IPS-18c (cell line): ENCODE measurements around the gene LRRK1.

ENCODE experiments used
- H3K4me3 ChIP-seq: 2 replicates; pipeline ENCODE4 v1.7.0; 2013; ENCODE audit warnings: low read depth, mild to moderate bottlenecking, low read length, moderate library complexity; ENCODE audit not compliant: insufficient read depth
- H3K9me3 ChIP-seq: one replicate; pipeline ENCODE4 v1.6.1; 2013; ENCODE audit warnings: mild to moderate bottlenecking, low read length, moderate library complexity; ENCODE audit not compliant: control insufficient read depth, insufficient read depth

LRRK1 gene

DNA sequence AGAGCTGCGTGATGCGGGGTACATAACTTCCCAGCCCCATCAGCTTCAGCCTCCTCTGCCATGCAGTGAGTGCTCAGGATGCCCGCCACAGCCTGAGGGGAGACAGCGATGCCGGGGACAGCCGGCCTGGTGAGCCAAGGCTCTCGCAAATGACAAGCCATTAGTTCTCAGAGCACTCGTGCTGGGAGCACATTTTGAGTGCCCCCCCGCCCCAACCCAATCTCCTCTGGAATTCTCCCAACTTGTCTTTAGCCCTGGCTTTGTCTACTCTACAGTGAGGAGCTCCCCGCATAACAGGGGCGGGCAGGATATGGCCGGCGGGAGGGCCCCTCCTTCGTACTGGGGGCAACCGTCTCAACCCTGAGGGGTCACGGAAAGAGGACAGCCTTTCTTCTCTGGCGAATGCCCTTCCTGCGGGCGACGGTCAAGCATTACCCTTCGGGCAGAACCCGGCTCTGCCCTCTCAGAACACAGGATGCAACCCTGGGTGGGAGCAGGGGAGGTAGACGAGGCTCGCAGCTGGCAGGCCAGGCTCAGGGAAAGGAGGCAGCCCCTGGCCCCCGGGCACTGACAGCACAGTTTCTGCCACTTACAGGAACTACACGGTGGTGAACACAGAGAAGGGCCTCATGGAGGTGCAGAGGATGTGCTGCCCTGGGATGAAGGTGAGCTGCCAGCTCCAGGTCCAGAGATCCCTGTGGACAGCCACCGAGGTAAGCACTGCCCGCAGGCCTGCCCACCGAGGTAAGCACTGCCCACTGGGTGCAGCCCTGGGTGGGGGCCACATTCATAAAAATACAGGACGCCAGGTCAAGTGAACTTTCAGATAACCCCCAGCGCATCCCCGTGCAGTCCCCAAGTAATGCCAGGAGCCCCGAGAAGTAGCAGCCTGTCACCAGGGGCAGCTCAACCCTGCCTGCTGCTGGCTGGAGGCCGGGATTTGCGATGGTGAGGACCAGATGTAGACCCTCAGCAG, 141.7 kb downstream of the LRRK1 start:
- Histone ChIP-seq H3K4me3 (no peak overlapping the region), H3K9me3 (peaks cover 2% of the 10 kb centered on the region)

DNA sequence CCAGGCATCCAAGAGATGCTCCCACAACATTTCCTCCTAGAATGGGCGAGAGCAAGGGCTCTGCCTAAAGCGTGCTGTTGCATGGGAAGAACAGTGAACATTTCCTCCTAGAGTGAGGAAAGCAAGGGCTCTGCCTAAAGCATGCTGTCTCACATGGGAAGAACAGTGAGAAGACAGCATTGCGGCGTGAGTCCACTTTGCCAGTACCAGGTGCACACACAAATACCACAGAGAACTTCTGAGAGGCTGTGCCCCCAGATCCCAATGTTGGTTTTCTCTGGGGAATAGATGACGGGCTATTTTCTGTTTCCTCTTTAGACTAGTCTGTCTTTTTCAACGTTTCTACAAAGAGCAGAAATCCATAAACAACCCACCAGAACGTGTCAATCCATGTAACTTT, 142.9 kb downstream of the LRRK1 start:
- Histone ChIP-seq H3K4me3 (no peak overlapping the region), H3K9me3 (no peaks in the 10 kb centered on the region)

DNA sequence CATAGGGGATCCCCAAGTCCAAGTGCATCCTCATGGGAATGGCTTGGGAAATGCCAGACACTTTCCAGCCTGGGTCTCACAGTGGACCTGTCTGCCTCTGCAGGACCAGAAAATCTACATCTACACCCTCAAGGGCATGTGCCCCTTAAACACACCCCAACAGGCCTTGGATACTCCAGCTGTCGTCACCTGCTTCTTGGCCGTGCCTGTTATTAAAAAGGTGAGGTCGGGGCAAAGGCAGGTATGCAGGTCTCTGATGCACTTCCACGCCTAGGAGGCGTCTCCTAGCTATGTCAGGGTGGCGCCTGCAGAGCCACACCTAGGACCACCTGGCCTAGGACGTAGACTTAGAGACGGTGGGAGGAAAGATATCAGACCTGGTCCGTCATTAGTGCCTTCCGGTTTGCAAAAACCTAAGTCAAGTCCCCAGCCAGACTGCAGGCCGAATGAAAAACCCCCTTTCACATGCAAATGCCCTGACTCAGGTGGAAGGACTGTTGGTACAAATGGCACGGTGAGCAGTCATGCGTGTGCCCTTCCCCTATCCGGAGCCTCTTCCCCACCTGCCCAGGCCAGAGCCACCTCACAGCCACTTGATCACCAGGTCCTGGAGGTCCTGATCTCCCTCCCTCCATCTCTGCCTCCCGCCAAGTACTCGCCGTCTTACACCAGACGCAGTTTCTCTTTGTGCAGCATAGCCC, 143.5 kb downstream of the LRRK1 start:
- no peaks in the 10 kb centered on the region for H3K9me3 ChIP-seq
- no peak overlapping the region; the same call in 1 of the 2 replicates for H3K4me3 ChIP-seq

DNA sequence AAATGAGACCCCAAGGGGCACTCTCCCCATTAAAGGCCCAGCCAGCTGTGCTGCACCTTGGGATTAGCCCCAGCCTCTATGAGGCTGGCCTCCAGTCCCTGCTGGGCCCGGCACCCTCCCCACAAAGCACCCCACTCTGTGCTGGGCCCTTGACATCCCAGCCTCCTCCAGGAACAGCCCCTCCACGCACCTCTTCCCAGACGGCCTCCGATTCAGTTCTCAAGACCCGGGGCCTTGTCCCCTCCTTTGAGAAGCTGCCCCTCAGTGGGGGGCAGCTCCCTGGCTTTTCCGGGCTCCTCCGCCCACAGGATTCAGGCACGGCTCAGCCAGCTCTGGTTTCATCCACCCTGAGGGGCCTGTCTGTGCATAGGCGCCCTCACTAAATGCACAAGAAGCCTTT, 144.1 kb downstream of the LRRK1 start:
- no peak overlapping the region; the same call in 1 of the 2 replicates for H3K4me3 ChIP-seq
- H3K9me3 ChIP-seq: no peaks in the 10 kb centered on the region

DNA sequence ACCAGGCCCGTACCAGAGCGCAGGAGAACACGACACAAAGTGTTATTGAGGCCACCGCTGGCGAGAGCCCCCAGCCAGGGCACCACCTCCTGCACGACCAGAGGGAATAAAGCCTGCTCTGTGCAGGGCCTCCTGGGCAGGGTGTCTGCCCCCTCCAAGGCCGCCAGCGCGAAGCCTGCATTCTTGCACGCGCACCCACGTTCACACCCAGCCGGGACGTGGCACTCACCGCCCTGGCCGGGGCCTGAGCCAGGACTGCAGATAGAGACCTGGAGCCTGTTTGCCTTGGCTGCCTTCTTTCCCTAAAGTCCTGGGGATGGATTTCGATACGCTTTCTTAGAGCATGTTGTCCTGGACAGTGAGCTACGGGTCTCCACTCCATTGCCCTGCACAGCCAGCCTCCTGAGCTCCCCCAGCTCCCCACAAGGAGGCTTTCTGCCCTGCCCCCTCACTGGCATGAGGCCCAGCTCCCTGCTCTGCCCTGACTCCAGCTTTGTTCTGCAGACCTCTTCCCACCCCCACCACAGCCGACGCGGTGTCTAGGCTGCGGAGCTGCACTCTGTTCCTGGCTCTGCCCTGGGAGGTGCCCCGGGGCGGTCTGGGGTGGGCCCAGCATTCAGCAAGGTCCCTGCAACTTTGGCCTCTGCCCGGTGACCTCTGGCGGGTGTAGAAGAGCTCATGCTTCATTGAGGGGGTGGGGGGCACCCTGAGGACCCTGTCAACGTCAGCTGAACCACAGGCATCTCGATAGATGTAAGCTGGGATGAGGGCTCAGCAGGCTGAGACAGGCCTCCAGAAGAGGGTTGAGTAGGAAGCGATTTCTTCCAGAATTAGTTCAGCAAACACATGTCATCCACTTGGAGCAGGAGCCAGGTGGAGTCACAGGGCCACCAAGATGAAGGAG, 145.0 kb downstream of the LRRK1 start:
- Histone ChIP-seq H3K9me3 (no peaks in the 10 kb centered on the region), H3K4me3 (no peak overlapping the region)

DNA sequence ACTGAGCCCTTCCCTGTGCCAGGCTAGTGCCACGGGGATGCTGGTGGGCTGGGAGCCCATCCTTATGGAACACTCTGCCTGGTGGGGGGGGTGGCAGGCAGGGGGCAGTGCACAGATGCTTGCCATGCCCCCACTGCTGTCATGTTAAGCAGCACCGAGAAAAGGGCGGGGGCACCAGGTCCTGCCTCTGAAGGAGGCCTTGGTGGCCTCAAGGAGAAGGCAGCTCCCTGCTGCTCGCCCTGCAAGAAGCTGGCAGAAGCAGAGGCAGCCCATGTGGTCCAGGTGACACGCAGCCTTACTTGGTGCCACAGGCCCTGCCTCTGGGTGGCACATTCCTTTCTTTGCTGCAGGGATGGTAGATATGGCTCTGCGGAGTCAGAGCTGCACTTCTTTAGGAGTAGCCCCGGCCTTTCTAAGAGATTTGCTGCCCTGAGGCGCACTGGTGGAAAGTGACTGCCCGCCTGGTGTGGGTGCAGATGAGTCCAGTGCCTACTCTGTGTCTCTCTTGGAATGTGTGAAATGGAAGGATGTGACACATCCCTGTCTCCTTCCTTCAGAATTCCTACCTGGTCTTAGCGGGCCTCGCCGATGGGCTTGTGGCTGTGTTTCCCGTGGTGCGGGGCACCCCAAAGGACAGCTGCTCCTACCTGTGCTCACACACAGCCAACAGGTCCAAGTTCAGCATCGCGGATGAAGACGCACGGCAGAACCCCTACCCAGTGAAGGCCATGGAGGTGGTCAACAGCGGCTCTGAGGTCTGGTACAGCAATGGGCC, 145.8 kb downstream of the LRRK1 start:
- no peak overlapping the region for H3K4me3 ChIP-seq

DNA sequence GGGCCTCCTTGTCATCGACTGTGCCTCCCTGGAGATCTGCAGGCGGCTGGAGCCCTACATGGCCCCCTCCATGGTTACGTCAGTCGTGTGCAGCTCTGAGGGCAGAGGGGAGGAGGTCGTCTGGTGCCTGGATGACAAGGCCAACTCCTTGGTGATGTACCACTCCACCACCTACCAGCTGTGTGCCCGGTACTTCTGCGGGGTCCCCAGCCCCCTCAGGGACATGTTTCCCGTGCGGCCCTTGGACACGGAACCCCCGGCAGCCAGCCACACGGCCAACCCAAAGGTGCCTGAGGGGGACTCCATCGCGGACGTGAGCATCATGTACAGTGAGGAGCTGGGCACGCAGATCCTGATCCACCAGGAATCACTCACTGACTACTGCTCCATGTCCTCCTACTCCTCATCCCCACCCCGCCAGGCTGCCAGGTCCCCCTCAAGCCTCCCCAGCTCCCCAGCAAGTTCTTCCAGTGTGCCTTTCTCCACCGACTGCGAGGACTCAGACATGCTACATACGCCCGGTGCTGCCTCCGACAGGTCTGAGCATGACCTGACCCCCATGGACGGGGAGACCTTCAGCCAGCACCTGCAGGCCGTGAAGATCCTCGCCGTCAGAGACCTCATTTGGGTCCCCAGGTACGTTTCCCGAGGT, 146.5 kb downstream of the LRRK1 start:
- no peak overlapping the region for H3K4me3 ChIP-seq
- H3K9me3 ChIP-seq: no peaks in the 10 kb centered on the region

More for the DNA sequence above, 145.8 kb downstream of the LRRK1 start:
- no peaks in the 10 kb centered on the region for H3K9me3 ChIP-seq

DNA sequence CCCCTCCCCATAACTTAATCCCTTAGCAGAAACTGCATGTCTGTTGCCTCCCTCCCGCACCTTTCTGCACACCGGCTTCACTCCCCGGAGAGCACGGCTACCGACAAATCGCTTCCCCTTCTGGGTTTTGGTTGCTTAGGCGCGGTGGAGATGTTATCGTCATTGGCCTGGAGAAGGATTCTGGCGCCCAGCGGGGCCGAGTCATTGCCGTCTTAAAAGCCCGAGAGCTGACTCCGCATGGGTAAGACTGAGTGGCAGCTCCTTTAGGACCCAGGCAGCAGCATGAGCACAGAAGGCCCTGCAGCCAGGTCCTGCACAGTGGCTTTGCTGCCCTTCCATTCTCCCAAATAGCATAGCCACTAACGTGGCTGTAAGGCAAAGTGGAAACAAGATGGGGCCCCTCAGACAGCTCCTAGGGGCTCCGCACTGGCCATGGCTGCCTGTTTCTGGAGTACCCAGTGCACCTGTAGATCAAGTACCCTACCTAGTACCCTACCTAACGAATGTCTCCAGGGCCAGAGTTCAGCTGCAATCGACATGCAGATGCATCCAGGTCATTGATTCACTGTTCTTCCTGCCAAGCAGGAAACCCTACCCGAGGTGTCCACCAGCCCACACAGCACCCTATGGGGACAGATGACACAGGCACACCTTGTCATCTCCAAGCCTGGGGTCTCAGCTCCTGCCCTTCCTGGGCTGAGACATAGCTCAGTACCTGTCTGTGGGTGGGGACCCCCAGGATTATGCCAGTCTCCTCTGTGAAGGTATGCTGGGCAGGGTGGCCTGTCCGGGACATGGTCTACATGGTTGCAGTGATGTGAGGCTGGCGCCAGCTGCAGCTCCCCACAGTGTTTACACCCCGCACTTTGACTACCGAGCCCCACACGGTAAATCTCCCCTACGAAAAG, 147.6 kb downstream of the LRRK1 start:
- Histone ChIP-seq H3K4me3 (no peak overlapping the region), H3K9me3 (no peaks in the 10 kb centered on the region)

DNA sequence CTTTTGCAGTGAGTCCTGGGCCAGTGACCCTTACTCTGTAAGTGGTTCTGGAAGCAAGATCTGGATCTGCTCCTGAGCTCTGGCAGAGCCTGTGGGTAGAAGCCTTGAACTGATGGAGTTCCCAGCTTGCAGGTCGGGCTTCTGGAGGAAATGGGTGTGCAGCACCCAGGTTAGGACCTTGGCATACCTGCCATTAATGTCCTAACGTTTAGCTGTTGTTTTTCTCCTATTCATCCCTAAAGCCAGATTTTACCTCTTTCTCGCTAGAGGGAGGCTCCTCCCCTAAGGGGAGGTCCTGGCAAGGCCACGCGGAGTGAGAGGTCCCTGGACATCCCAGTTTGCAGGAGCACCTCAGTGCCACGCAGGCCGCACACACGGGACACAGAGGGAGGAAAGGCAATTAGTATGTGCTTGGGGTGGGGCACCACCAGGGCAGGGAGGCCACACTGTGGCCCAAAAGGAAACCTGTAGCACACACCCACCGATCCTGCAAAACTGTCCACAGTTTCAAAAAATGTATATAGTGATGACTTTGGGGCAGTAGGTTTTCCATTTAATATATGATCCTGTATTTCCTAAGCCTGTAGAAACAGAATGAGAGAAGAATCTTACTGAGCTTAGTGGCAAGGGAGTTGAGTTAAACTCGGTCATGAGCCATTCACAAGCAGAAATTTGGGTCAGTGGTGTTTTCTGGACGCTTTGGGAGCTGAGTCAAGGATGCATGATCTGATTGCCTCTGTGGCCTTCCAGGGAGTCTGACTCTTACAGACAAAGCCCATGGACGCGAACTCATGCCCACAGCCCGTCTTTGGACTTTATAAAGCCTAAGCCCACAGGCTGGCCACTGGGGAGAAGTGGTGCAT, 148.7 kb downstream of the LRRK1 start:
- H3K9me3 ChIP-seq: peaks cover 3% of the 10 kb centered on the region
- H3K4me3 ChIP-seq: no peak overlapping the region

DNA sequence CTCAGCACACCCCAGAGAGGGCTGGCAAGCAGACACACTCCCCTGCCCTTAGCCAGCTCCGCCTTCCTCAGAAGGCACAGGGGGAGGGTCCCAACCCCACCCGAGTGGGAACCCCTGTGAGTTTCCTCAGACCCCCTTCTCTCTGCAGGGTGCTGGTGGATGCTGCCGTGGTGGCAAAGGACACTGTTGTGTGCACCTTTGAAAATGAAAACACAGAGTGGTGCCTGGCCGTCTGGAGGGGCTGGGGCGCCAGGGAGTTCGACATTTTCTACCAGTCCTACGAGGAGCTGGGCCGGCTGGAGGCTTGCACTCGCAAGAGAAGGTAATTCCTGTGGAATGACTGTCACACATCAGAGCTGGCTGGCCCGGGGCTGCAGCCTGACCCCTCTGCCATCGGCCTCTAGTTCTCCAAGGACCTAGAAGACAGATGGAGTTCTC, 149.4 kb downstream of the LRRK1 start:
- Histone ChIP-seq H3K4me3 (no peak overlapping the region), H3K9me3 (peaks cover 3% of the 10 kb centered on the region)

DNA sequence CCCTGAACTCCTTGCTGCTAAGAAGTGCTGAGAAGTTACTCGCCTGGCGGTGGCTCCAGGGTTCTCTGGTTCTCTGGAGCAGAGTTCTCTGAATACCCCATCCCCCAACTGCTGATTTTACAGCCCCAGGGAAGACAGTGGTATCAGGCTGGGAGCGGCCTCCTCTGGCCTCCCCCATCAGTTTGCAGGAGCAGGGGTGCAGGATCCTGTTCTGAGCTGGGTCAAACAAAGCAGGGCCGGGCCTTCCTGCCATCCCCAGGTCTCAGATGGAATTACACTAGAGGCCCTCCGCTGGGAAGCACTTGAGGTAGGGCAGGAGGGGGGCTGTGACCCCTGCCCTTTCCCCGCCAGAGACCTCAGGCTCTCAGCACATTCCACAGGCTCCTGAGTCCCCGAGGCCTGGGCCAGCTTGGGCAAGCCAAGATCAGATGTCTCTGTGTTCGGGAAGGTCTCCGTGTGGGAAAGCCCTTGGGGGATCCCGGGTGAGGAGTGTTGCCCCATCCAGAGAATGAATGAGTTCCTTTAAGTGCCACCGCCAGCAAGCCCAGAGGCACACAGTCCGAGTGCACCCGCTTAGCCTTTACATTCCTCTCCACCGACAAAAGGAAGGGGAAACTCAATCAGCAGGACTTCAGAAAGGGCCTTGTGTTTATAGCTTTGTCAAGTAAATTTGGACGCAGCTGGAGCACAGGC, 149.9 kb downstream of the LRRK1 start:
- no peak overlapping the region for H3K4me3 ChIP-seq

DNA sequence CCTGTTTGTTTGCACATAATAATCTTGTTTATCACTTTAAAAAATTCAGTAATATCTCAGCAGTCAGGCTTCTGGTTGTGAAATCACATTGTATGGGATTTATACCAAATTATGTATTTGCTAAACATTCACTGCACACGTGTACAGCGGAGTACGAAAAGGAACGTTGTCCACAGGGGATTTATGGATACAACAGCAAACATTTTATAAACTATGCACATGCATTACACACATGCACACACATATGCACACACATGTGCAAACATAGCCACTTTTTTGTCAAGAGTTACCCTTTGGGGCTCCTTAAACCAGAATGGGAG, 150.5 kb downstream of the LRRK1 start:
- Histone ChIP-seq H3K4me3 (no peak overlapping the region), H3K9me3 (peaks cover 3% of the 10 kb centered on the region)

More for the DNA sequence above, 149.9 kb downstream of the LRRK1 start:
- peaks cover 3% of the 10 kb centered on the region for H3K9me3 ChIP-seq

DNA sequence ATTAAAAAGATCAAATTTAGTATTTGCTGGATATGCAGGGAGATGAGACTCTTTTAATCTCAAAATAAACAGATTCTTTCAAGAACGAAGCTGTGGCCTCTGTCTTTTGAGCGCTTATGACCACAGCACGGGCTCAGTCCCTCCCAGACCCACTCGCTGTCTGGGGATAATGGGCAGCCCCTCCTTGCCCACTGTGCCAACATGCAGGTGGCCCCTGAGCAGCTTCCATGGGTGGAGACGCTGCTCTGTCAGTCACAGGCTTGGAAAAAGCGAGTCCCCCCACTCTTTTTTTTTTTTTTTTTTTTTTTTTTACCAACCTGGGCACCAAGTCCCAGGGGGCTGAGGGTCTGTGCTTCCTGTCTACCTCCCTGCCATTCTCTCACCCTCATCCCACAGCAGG, 150.9 kb downstream of the LRRK1 start:
- Histone ChIP-seq H3K4me3 (no peak overlapping the region), H3K9me3 (peaks cover 3% of the 10 kb centered on the region)
